GM18951 (cell line): ENCODE data around the gene DAPK1.

ENCODE experiments used
- POLR2A ChIP-seq: IDR thresholded peaks from 4 replicates; pipeline ENCODE4 v1.6.1; 2011; ENCODE audit warnings: mild to moderate bottlenecking; ENCODE audit not compliant: insufficient read length, insufficient read depth; ENCODE audit errors: extremely low read depth
- in situ Hi-C: fragments of 300-500 bp; cut with MboI; formaldehyde crosslinking; loops from one replicate; pipeline ENCODE4 v1.12.0; 2022; ENCODE audit warnings: low sequenced_read_pairs, mixed read lengths, inconsistent platforms; ENCODE audit not compliant: unreplicated experiment

Gene DAPK1

DNA sequence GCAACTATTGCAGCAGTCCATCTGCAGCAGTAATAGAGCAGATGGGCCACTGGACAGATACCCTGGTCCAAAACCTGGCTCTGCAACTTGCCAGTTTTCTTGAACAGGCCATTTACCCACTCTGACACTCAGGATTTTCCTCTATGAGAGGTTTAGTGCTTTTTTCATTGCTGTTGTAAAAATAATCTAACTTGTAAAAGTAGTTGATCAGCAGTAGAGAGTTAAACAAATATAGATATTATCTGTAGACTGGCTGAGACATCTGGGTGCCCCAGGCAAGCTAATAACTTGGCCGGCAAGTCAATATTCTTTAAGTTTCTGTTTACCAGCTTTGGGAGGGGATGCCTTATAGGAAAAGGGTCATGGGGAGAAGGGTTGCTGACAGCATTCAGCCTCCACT lies 4.1 kb downstream of the DAPK1 start:
- in situ Hi-C loops: no loop called here
- TF ChIP-seq POLR2A: no peak

DNA sequence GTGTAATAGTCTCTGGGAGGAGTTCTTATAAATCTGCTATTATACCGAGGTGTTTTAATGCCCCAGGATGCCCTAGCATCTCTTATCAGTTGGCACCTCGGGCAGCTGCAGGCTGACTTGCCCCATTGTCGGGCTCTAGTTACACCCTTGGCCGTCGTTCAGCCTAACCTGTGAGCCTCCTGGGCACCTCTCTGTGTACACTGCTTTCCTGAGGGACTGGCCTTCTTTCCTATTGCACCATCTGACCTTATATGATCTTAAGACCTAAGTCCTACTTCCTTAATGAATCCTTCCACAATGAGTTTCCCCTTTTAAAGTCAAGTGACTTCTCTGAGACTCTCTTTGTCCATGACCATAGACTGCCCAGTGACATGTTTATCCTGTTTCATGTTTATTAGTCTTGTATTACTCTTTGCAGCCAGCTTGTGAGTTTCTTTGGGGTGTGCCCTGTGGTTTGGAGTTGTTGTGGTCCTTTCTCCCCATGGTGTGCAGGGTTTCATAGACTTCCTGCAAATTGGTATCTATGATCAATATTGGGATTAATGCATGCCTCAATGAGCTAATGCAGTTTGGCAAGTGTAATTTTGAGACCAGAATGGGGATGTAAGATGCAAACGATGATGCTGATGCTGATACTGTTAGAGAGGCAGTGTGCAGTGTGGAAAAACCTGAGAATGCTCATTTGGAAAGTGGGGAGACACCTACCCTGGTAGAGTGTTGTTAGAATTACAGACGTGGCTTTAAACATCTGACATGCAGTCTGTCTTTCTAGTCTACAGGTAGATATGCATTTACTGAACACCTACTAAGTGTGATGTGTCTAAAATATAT lies 4.9 kb downstream of the DAPK1 start:
- in situ Hi-C loops: no loop called here
- no peak for TF ChIP-seq POLR2A

DNA sequence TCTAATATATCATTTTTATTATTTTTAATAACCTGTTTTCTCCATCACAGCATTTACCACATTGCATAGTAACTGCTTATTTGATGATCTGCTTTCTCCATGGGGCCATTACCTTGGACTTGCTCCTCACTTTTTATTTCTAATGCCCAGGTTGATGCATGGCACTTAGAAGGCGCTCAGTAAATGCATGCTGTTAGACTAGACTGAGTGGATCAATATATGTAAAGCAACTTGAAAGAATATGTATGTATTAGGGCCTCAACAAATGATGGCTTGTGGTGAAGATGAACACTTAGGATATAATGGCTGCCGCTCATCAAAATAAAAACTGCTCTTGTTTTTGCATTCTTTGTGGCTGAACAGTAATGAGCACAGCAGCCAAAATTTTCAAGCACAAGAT lies 5.8 kb downstream of the DAPK1 start:
- in situ Hi-C loops: no loop called here
- TF ChIP-seq POLR2A: no peak

DNA sequence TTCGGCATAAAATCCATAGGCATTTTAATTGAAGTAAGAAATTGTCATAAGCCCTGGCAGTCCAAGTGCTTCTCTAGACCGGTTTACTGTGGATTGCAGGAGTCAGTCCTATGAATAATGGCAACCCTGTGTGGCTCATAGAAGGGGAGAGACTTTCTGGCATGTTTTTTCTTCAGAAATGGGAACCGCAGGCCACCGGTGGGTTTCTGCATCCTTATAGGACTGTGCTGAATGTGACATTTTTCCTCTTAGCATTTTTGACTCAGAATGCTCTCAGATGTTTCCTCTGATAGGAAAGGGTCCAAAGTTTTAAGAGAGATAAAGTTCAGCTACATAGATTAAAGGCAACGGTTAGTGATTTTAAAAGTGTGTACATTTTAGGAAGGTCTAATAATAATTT lies 6.3 kb downstream of the DAPK1 start:
- in situ Hi-C loops: no loop called here
- TF ChIP-seq POLR2A: no peak

DNA sequence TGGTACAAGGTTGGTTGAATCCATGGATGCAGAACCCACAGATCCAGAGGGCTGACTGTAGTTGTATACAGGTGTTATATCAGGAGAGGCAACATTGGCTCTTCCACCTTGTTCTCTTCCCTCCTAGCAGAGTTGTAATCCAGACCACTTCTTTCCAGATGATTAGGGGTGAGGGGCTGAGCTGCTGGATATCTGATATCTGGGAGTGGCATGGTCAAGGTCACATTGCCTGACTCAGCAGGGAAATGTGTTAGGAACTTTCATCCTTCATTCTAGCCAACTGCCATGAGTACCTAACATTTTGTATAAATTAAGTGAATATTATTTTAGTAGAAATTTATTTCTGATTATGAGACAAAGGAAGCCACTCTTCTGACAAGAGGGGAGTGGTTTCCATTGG lies 7.3 kb downstream of the DAPK1 start:
- TF ChIP-seq POLR2A: no peak
- in situ Hi-C loops: no loop called here

DNA sequence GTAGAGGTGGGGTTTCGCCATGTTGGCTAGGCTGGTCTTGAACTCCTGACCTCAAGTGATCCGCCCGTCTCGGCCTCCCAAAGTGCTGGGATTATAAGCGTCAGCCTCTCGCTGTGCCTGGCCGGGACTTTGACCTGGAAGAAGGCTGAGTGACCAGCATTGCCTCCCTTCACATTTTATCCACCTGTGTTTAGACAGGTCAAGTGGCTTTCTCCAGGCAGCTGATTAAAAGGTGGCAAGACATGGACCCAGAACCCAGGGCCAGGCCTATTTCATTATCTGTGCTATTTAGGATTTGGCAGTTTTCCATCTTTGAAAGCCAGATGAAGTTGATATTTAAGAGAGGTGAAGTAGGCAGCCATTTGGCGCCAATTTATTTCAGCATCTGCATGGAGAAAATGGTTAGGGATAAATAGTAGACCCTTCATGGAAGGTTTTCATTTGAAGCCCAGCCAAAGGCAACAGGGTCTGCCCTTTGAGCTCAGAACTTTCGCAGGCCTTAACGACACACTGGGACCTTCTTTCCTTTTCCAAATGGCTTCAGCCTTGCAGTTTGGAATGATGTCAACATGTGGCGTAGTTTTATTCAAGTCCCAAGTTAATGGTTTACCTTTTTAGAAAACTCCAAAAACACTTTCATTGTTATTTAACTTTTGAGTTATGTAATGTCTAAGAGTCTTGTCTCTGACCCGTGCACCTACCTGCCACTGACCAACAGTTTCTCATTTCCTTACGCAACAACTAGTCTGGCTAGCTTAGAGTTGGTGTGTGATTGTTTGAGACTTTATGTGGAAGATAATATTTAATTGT lies 8.4 kb downstream of the DAPK1 start:
- no peak for TF ChIP-seq POLR2A
- in situ Hi-C loops: no loop called here

DNA sequence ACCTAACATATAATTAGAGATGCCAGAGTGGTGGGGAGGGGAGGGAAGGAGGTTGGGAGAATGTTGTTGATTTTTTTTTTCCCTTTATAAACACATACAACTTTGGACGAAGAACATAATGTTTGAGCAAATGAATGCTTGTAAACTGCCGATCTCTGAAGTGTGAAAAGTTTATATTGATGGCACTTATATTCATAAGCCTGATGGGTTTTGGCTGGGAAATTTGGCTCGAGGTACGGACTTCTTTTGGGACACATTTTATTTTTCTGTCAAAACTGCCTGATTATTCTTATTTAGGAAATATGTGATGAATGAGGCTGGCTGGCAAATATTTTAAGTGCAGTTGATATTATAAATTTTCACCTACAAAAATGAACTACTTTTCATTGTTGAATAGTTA lies 9.9 kb downstream of the DAPK1 start:
- TF ChIP-seq POLR2A: no peak
- in situ Hi-C loops: no loop called here

DNA sequence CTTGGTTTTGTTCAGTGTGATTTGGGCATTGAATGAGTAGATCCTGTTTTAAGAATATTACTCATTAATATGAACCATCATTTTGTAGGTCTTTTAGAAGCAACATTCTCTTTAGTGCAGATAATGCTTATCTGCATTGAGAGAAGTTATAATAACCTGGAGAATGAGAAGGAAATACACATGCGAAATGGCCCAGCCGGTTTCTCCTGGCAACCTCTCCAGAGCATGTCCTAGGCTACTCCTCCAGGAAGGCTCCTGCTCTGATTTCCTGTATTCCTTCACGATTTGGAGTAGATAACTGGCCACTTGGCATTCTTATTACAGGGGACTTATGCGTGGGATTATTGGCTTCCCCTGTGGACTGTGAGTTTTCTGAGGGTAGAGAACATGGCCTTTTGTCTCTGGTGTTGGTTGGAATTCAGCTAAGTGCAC lies 12.6 kb downstream of the DAPK1 start:
- TF ChIP-seq POLR2A: no peak

DNA sequence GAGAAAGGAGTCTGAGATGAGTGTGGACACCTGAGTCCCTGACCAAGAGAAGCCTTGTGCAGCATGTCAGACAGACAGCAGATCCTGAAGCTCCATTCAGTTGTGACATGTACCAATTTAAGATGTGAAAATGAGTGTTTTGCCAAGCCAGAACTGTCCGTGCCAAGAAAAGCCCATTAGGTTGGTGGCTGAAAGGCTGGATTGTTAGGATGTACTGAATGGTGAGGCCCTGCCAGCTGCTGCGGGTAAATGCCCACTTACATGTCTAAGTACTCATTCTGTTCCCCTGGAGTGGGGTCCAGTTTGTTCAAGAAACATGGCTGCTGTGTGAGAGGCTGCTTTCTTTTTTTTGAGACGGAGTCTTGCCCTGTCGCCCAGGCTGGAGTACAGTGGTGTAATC lies 14.6 kb downstream of the DAPK1 start:
- TF ChIP-seq POLR2A: no peak
- in situ Hi-C loops: no loop called here

More for the DNA sequence above, 12.6 kb downstream of the DAPK1 start:
- in situ Hi-C loops: no loop called here

DNA sequence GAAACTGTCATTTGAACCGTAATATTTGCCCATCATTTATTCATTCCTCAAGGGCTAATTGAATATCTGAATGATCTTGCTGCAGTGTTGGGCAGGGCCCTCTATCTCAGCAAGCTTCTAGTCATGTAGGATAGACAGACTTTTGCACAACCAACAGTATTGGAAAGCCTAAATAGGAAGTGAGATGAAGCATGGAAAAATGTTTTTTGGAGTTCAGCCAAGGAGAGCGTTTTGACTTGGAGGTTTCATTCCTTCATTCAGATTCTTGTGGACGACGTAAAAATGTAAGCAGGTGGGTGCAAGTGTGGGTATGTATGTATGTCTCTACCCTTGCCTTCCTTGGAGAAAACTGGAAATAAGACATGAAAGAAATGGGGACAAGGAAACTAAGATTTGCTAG lies 15.5 kb downstream of the DAPK1 start:
- in situ Hi-C loops: no loop called here

DNA sequence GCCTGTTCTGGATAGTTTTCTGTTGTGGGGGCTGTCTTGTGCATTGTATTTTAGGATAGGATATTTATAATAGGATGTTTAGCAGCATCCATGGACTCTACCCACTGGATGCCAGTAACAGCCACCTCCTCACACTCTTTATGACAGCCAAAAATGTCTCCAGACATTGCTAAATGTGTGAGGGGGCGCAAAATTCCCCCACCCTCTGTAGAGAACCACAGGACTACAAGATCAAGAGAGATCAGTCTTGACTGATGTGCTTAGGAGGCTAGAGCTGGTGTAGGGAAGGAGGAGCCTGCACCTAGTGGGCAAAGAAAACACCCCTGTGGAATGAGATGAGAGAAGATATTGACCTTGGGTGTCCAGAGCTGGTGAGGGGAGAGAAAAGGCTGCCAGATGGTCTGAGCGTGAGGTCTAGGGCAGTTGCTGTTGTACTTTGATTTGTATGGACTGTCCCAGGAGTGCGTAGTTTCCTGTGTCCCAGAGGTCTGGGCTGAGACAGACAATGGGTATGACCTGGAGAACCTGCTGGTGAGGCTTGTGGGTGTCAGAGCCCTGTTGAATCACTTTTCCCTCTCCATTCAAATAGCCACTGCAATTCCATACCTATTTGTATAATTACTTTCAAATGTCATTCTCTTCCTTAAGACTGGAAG lies 16.3 kb downstream of the DAPK1 start:
- in situ Hi-C loops: no loop called here
- TF ChIP-seq POLR2A: no peak

More for the DNA sequence above, 15.5 kb downstream of the DAPK1 start:
- no peak for TF ChIP-seq POLR2A

DNA sequence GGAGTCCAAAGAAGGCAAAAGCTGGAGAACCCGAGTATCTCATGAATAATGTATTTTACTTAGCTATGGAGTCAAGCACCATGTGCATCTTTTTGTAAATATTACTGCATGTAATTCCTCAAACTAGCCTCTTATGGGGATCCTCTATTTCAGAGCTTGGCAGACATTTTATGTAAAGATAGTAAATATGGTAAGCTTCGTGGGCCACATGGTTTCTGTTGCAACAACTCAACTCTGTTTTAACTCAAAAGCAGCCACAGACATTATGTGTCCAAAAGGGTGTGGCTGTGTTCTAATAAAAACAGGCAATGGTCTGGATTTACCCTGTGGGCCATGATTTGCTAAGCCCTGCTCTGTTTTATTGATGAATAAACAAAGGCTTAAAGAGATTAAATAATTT lies 17.3 kb downstream of the DAPK1 start:
- in situ Hi-C loops: no loop called here
- TF ChIP-seq POLR2A: no peak

DNA sequence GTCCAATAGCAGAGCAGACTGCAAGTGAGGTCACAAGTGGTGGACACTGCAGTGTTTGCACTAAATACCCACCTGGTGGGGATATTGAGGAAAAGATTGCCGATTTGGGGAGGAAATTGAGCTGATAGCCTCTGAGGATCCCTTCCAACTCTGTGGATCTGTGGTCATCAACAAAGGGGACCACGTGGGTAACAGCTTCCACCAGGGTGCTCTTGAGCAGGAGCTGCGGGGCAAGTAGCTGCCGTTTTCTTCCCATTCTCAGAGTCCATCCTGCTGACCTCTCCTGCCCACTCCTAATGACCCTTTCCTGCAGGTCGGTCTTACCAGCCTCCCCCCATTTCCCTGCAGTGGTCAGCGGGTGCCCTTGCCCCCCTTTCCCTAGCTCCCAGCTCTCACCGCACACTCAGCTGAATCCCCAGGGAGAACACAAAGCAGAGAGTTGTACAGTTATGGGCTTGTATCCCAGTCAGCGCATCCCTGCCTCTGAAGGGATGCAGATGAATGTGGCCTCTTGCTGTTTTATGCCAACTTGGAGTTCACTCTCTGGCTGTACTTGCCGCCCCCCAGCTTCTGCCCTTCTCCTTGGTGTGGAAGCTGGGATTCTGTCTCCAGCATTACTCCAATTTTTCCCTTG lies 18.0 kb downstream of the DAPK1 start:
- in situ Hi-C loops: no loop called here
- no peak for TF ChIP-seq POLR2A

DNA sequence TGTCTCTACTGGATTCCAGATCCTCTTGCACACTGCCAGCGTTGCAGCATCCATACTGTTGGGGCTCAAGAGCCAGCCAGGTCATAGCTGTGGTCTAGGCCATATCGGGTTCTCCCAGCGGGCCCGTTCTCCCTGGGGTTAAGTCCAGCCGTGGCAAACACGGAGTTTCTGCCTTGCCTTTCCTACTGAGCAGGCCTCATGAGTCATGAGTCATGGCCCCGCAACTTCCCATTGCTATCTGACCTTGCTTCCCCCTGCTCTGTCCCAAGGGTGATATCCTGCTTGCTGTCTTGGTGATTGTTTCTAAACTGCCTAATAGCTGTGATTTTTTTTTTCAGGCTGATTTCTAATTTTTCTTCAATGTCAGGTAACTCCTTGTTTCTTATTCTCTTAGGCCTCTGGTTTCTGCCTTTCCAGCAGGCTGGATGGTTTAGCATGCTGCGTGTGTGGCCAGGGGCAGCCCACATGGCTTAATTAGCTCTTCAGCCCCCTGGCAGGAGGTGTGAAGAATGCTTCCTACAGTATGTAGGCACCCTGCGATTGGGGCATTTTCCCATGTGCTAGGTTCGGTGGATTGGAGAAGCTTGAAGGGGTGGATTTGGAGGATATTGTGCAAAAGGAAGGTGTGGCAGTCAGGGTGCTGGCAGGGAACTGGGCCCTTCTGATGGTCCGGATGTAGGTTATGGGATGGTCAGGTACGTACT lies 18.7 kb downstream of the DAPK1 start:
- in situ Hi-C loops: no loop called here
- TF ChIP-seq POLR2A: no peak
